DOHH2 (cell line): ENCODE results near the gene VEGFC.

ENCODE experiments used
- EZH2phosphoT487 ChIP-seq: fragments of 200-600 bp; sonication (generic); IDR thresholded peaks from 2 replicates; pipeline ENCODE4 v1.6.1; 2017; ENCODE audit warnings: borderline replicate concordance, mild to moderate bottlenecking, antibody characterized with exemption, low read length, moderate library complexity, mixed read lengths
- TF ChIP-seq, protein P1 (sequence below): fragments of 200-600 bp; sonication (generic); IDR thresholded peaks from one replicate; pipeline ENCODE4 v1.5.1; 2014; ENCODE audit warnings: antibody characterized with exemption, mild to moderate bottlenecking, low read depth, low read length; ENCODE audit not compliant: poor library complexity, severe bottlenecking

DNA sequence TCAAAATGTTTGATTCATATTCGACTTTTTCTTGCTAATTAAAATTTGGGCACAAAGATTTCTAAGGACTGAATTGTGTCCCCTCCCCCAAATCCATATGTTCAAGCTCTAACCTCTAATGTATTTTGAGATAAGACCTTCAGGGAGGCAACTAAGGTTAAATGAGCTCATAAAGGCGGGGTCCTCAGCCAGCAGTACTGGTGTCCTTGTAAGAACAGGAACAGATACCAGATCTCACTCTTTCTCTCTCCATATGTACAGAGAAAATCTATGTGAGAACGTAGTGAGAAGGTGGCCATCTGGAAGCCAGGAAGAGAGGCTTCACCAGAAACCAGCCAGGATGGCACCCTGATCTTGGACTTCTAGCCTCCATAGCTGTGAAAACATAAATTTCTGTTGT, 116.9 kb downstream of the VEGFC start:
- TF ChIP-seq, protein P1, sequence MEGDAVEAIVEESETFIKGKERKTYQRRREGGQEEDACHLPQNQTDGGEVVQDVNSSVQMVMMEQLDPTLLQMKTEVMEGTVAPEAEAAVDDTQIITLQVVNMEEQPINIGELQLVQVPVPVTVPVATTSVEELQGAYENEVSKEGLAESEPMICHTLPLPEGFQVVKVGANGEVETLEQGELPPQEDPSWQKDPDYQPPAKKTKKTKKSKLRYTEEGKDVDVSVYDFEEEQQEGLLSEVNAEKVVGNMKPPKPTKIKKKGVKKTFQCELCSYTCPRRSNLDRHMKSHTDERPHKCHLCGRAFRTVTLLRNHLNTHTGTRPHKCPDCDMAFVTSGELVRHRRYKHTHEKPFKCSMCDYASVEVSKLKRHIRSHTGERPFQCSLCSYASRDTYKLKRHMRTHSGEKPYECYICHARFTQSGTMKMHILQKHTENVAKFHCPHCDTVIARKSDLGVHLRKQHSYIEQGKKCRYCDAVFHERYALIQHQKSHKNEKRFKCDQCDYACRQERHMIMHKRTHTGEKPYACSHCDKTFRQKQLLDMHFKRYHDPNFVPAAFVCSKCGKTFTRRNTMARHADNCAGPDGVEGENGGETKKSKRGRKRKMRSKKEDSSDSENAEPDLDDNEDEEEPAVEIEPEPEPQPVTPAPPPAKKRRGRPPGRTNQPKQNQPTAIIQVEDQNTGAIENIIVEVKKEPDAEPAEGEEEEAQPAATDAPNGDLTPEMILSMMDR: no peak
- TF ChIP-seq EZH2phosphoT487: no peak
